Measurements from ENCODE around the gene OPN1SW.

DNA sequence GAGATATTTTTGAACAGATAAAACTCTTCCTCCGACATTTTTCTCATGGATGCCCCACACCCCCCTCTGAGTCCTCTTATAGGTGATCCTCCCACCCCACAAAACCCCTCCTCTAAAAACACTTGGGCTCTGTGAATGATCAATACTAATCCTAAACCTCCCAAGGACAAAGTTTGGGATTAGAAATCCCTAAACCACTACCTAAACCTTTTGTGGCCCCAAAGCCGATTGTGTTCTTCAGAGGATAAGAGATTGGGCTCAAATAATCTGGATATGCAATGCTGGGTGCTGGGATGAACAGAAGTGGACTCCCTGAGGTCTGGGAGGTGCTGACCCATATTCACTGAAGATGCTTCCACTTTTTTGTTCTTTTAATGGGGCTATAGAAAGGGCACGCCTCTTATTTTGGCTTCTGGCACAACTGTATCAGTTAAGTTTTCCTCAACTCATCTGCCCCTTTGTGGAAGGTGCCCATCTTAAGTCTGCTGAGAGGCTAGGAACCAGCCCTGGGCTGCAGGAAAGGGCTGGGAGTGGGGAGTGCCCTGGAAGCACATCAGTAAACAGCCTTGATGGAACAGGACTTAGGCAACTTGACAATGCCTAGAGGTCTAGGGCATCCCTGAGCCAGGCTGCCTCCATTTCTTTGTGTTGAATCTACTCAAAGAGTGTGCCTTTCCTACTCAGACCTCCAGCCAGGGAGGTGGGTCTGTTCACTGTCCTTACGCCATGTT is at the start of gene OPN1SW:
- TF ChIP-seq POLR2A (IDR thresholded peaks at IDR 0.05) = no peak
- TF ChIP-seq, protein P1, sequence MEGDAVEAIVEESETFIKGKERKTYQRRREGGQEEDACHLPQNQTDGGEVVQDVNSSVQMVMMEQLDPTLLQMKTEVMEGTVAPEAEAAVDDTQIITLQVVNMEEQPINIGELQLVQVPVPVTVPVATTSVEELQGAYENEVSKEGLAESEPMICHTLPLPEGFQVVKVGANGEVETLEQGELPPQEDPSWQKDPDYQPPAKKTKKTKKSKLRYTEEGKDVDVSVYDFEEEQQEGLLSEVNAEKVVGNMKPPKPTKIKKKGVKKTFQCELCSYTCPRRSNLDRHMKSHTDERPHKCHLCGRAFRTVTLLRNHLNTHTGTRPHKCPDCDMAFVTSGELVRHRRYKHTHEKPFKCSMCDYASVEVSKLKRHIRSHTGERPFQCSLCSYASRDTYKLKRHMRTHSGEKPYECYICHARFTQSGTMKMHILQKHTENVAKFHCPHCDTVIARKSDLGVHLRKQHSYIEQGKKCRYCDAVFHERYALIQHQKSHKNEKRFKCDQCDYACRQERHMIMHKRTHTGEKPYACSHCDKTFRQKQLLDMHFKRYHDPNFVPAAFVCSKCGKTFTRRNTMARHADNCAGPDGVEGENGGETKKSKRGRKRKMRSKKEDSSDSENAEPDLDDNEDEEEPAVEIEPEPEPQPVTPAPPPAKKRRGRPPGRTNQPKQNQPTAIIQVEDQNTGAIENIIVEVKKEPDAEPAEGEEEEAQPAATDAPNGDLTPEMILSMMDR (IDR thresholded peaks at IDR 0.05) = no peak
